SU-DHL-6 (cell line): ENCODE measurements around the gene ARFGEF3.

ENCODE experiments used
- H2AFZ ChIP-seq: fragments of 200-600 bp; sonication (generic); 2 replicates; pipeline ENCODE4 v1.6.1; 2014; ENCODE audit warnings: low read depth, mild to moderate bottlenecking, moderate library complexity, mixed read lengths, antibody characterized with exemption, low read length; ENCODE audit not compliant: severe bottlenecking
- H3F3A ChIP-seq: fragments of 200-600 bp; shearing (Covaris generic); 2 replicates; pipeline ENCODE4 v1.6.0; 2016; ENCODE audit warnings: antibody characterized with exemption, mild to moderate bottlenecking; ENCODE audit not compliant: insufficient read depth
- H3K27ac ChIP-seq: fragments of 200-600 bp; sonication (generic); 2 replicates; pipeline ENCODE4 v1.5.1; 2016; ENCODE audit warnings: low read depth, mild to moderate bottlenecking, low read length, moderate library complexity, mixed read lengths
- H3K27me3 ChIP-seq: fragments of 200-600 bp; sonication (generic), shearing (Covaris generic); 2 replicates; pipeline ENCODE4 v1.6.0; 2014; ENCODE audit warnings: mild to moderate bottlenecking, low read length
- H3K36me3 ChIP-seq: fragments of 200-600 bp; sonication (generic); 2 replicates; pipeline ENCODE4 v1.6.1; 2014; ENCODE audit warnings: mild to moderate bottlenecking, low read length, mixed read lengths
- H3K4me2 ChIP-seq: fragments of 300-600, 200-600 bp; shearing (Covaris generic), sonication (generic); 2 replicates; pipeline ENCODE4 v1.6.0; 2014; ENCODE audit warnings: low read length, low read depth, mild to moderate bottlenecking; ENCODE audit not compliant: poor library complexity, severe bottlenecking
- H3K4me3 ChIP-seq: fragments of 200-600 bp; sonication (generic); 2 replicates; pipeline ENCODE4 v1.5.1; 2014; ENCODE audit warnings: antibody characterized with exemption, low read length, mild to moderate bottlenecking, mixed read lengths; ENCODE audit not compliant: insufficient read depth, poor library complexity, severe bottlenecking
- H3K79me2 ChIP-seq: fragments of 200-600 bp; sonication (generic); 2 replicates; pipeline ENCODE4 v1.6.1; 2014; ENCODE audit warnings: mild to moderate bottlenecking, low read length, moderate library complexity; ENCODE audit not compliant: insufficient read depth
- H3K9ac ChIP-seq: fragments of 200-600 bp; sonication (generic); 2 replicates; pipeline ENCODE4 v1.7.0; 2014; ENCODE audit warnings: mild to moderate bottlenecking, low read length
- H3K9me2 ChIP-seq: fragments of 200-600 bp; sonication (generic); replicated peaks from 2 replicates; pipeline ENCODE4 v1.6.1; 2014; ENCODE audit warnings: low read length; ENCODE audit not compliant: insufficient read depth
- H3K9me3 ChIP-seq: fragments of 200-600 bp; sonication (generic); 2 replicates; pipeline ENCODE4 v1.6.1; 2014; ENCODE audit warnings: low read length, mixed read lengths; ENCODE audit not compliant: insufficient read depth
- H4K20me1 ChIP-seq: fragments of 200-600 bp; sonication (generic); 2 replicates; pipeline ENCODE4 v1.6.1; 2014; ENCODE audit warnings: low read depth, mild to moderate bottlenecking, antibody characterized with exemption, low read length, moderate library complexity, mixed read lengths
- EZH2phosphoT487 ChIP-seq: fragments of 200-600 bp; sonication (generic), shearing (Covaris generic); conservative IDR thresholded peaks from 2 replicates; pipeline ENCODE4 v1.6.1; 2018; ENCODE audit warnings: mild to moderate bottlenecking, antibody characterized with exemption, low read length, moderate library complexity, mixed read lengths
- TF ChIP-seq, protein P1 (sequence below): fragments of 200-600 bp; sonication (generic); IDR thresholded peaks from one replicate; pipeline ENCODE4 v1.5.1; 2017; ENCODE audit warnings: antibody characterized with exemption, mild to moderate bottlenecking, low read length, moderate library complexity; ENCODE audit not compliant: insufficient read depth, poor library complexity, severe bottlenecking

The ARFGEF3 gene

DNA sequence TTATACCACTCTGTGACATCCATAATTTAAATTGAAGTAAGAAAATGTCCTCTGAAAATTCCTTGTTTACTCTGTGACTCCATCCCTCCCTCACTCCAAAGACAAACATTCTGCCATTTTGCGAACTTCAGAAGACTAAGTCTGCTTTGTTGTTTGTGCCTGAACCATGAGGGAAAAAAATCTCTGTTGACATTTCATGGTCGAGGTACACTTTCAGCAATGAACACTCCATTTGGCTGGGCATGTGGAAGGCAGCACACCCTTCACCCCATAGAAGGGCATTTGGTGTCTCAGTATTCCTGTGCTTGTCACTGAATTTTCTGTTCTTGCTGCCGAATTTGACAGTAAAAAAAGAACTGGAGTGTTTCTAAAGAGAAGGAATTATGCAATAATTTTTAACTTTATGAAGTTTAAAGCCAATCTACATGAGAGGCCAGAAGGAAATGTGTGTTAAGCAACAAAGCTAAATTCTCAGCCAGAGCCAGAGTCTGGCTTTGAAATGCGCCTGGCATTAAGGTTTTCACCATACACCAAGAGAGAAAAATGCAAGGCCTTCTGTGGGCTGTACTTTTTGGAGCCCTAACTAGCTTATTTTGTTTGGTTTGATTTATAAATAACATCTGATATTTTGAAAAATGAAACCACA, 61.3 kb downstream of the ARFGEF3 start:
- H2AFZ ChIP-seq, result no peak overlapping the region
- H3F3A ChIP-seq, result no peaks in the 10 kb centered on the region
- H3K27ac ChIP-seq, result no peak overlapping the region
- H3K79me2 ChIP-seq, result no peaks in the 10 kb centered on the region
- TF ChIP-seq, protein P1, sequence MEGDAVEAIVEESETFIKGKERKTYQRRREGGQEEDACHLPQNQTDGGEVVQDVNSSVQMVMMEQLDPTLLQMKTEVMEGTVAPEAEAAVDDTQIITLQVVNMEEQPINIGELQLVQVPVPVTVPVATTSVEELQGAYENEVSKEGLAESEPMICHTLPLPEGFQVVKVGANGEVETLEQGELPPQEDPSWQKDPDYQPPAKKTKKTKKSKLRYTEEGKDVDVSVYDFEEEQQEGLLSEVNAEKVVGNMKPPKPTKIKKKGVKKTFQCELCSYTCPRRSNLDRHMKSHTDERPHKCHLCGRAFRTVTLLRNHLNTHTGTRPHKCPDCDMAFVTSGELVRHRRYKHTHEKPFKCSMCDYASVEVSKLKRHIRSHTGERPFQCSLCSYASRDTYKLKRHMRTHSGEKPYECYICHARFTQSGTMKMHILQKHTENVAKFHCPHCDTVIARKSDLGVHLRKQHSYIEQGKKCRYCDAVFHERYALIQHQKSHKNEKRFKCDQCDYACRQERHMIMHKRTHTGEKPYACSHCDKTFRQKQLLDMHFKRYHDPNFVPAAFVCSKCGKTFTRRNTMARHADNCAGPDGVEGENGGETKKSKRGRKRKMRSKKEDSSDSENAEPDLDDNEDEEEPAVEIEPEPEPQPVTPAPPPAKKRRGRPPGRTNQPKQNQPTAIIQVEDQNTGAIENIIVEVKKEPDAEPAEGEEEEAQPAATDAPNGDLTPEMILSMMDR, result no peak
- H3K9me3 ChIP-seq, result no peaks in the 10 kb centered on the region
- no peak overlapping the region for H3K9ac ChIP-seq
- H3K4me2 ChIP-seq, result no peak overlapping the region
- no peaks in the 10 kb centered on the region for H3K27me3 ChIP-seq
- H3K4me3 ChIP-seq, result no peak overlapping the region
- H3K36me3 ChIP-seq, result no peaks in the 10 kb centered on the region
- no peaks in the 10 kb centered on the region for H3K9me2 ChIP-seq
- no peaks in the 10 kb centered on the region for H4K20me1 ChIP-seq

DNA sequence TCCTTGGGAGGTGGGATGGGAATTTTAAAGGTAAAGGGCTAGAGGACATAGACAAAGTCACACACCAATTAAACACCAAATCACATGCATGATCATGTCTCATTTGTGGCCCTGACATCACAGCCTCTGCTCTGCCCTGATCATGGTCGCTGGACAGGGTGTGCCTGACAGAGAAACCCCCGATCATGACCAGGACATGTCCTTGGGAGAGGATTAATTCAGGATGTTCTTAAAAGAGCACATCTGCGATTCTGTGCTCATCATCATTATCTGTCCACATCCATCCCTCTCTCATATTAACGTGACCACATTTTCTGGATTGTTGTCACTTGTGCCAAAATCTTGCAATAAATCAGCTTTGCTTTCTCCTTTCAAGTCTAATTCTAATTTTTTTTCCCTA, 64.2 kb downstream of the ARFGEF3 start:
- H3F3A ChIP-seq, result no peaks in the 10 kb centered on the region
- no peaks in the 10 kb centered on the region for H4K20me1 ChIP-seq
- no peak overlapping the region for H3K4me2 ChIP-seq
- no peaks in the 10 kb centered on the region for H3K27me3 ChIP-seq
- H3K9me2 ChIP-seq, result no peaks in the 10 kb centered on the region
- H3K9me3 ChIP-seq, result no peaks in the 10 kb centered on the region
- TF ChIP-seq, protein P1, result no peak
- TF ChIP-seq EZH2phosphoT487, result no peak
- H3K36me3 ChIP-seq, result no peaks in the 10 kb centered on the region
- H3K79me2 ChIP-seq, result no peaks in the 10 kb centered on the region
- no peak overlapping the region for H3K27ac ChIP-seq
- no peak overlapping the region for H3K9ac ChIP-seq
- H2AFZ ChIP-seq, result no peak overlapping the region
- H3K4me3 ChIP-seq, result no peak overlapping the region

DNA sequence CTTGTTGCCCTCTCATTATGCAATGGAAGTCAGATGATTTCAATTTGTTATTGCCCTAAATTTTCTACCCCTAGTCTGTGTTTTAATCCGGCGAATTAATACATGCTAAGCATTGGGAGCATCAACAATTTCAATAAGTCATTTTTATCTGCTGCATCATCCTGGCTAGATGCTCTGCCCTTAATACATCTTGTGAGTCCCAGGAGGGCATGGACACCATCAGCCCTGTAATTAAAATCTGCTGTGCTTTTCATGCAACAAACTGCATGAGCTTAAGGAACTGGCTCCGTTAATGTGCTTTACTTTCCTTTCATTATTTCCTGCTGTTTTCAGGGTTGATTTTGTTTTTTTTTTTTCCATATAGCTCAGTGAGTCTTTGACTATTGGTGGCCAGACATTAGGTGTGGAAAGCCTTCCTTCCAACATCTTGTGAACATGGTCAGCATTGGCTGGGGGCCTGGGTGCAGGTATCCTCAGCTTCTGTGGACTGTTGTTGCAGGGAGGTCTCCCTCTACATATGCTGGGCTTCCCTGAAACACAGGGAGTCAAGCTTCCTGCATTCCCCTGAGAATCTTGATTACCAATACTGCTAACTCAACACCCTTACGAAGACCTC, 65.1 kb downstream of the ARFGEF3 start:
- Histone ChIP-seq H3K27ac (no peak overlapping the region), H2AFZ (no peak overlapping the region), H3K27me3 (no peaks in the 10 kb centered on the region), H3K9me2 (no peaks in the 10 kb centered on the region), H3K4me3 (no peak overlapping the region), H3K9me3 (no peaks in the 10 kb centered on the region), H3F3A (no peaks in the 10 kb centered on the region), H3K79me2 (no peaks in the 10 kb centered on the region), H4K20me1 (no peaks in the 10 kb centered on the region), H3K4me2 (no peak overlapping the region), H3K36me3 (no peaks in the 10 kb centered on the region), H3K9ac (no peak overlapping the region)
- TF ChIP-seq EZH2phosphoT487, result no peak
- TF ChIP-seq, protein P1, result no peak
